Midbrain (tissue), 1 donor: Measurements from ENCODE around the gene FAM117A.

Source experiments
- DNase-seq: peaks from one replicate; lab custom pipeline; 2025; lab: John Stamatoyannopoulos, UW

FAM117A gene

GRCh38 chr17:49707608-49708514 lies 56.1 kb downstream of the FAM117A start, which contains the start of gene SLC35B1:
Gene SLC35B1, minus strand, starts transcription at chr17:49707964. Its CDS starts 131 bp downstream, at chr17:49707833.
- DNase-seq, result peak; percentile 99

DNA sequence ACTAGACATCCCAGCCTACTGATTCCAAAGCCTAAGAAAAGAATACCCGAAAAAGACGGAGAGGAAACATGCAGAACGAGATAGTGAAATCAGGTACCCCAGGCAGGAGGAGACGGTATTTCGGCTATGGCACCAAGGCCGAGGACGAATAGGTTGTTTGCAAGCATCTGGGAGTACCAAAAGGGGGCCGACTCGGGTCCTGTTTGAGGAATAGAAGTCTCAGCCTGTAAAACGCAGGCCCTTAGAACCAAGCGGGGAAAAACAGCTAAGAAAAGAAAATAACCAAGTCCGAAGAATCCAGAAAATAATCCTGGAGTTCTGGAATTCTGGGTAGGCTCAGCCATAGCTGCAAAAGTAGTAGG lies 56.7 kb downstream of the FAM117A start:
- DNase-seq, result no peak

GRCh38 chr17:49705254-49705653 lies 58.7 kb downstream of the FAM117A start:
- DNase-seq, result no peak

DNA sequence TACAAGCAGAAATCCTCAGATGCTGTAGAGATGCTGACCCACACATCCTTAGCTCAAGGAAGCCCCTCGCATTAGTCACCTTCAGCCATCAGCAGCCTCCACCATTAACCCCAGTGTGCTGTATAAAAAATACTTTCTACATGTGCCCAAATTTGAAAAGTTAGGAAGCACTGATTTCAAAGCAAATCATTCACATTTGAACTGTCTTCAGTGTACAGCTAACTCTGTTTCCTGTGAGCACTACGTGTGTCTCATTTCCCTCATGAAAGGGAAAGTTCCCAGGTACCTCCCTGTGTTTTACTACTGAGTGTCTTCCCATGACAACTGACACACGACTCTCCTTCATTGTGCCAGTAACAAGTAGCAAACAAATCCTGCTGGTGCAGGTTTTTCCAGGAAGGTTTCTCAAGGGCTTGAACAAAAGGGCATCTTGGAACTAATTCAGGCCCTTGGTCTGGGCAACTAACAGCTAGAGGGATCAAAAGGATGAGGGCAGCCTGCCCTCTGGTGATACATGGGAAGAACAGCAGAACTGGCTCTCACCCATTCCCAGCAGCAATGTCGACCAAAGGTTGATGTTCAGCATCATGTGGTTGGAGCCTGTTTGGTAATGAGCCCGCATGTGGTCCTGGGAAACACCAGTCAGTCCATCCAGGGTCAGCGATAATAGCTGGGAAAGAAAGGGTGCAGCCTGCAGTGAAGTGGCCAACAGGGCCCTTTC lies 60.2 kb downstream of the FAM117A start:
- peak; percentile 64 for DNase-seq

DNA sequence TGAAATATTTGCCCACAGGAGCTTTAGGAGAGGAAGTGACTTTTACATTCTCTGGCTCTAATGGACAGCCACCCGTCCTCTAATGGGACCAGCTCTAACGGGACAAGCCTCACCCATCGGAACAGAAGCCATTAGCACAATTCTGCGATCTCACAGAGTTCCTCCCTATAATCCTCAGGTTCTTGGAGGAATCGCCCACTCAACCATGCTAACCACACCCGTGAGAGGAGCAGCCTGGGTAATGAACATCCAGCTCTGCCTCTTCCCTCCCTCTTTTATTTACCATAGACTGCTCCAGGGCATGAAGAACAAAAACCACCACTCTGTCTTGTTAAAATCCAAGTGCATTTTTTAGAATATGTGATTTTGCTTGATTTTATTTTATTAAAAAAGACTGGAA lies 63.0 kb downstream of the FAM117A start:
- DNase-seq, result no peak

- no peak for DNase-seq
These were observed 63.9 kb downstream of the FAM117A start for GRCh38 chr17:49699966-49700575.

DNA sequence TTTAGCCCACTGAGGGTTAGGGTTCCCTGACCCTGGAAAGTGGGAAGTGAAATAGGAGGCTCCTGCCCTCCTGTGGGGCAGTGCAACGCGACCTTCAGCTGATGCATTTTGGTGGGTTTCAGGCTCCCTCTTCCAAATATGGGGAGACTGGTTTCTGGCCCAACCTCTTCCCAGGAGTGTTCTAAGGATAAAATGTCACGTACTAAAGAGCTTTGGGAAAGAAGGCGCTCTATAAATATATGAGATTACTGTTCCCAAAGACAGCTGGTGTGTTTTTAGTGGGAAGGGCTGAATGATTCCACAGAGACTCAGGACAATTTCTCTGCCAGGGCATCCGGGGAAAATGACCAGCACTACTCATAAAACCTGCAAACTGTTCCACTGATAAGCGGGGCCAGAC lies 65.9 kb downstream of the FAM117A start:
- no peak for DNase-seq

DNA sequence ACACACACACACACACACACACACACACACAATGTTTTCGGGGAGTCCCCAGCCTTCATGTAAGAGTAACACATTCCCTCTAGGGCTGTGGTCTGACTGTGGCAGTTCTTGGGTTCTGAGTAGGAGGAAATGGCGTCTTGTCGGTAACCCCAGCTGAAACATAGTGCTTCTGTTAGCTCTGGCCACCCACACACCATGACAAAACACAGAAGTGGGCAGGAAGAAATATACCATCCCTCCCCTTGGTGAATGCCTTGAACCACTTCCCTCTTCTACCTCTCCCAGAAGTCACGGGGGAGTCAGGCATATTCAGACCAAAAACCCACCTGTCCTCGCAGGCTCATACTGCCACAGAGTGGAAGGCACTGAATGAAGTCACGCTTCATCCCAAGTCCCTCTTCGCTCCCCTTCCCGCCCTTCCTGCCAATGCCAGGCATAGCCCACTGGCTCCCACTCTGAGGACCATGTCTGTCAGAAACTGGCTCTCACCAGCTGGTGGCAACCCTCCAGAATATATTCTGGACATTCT lies 67.6 kb downstream of the FAM117A start:
- DNase-seq, result no peak

GRCh38 chr17:49695698-49696232 lies 68.2 kb downstream of the FAM117A start:
- DNase-seq, result no peak

- no peak for DNase-seq
These were observed 68.9 kb downstream of the FAM117A start for GRCh38 chr17:49694847-49695697.

- DNase-seq, result no peak
These were observed 71.2 kb downstream of the FAM117A start for GRCh38 chr17:49692751-49693150.

GRCh38 chr17:49691677-49692191 lies 72.2 kb downstream of the FAM117A start:
- DNase-seq, result no peak

DNA sequence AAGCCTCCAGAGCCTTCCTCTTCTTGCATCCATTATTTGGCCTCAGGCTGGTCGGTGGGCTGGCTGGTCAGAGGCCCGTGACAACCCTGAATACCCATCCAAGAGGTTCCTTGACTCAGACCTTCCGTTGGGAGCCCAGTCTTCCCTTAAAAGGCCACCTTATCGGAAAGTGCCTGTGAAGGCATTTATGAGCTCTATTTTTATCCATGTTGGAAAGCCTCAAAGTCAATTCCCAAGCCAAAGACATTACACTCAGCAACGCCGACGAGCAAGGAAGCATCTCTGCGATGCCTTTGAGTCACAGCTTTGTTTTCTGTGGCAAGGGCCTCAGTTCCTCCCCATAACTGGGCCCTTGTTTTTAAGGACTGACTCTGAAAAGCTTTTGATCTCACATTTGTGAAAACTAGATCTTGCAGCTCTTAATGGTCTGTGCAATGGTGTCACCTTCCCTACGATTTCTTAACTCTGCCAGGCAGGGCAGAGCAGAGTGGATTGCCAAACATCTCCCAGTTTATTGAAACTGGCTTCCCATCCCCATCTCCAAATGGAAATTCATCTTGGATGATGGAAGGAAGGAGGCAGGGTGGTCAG lies 72.8 kb downstream of the FAM117A start:
- no peak for DNase-seq

GRCh38 chr17:49690256-49690655 lies 73.7 kb downstream of the FAM117A start:
- no peak for DNase-seq

DNA sequence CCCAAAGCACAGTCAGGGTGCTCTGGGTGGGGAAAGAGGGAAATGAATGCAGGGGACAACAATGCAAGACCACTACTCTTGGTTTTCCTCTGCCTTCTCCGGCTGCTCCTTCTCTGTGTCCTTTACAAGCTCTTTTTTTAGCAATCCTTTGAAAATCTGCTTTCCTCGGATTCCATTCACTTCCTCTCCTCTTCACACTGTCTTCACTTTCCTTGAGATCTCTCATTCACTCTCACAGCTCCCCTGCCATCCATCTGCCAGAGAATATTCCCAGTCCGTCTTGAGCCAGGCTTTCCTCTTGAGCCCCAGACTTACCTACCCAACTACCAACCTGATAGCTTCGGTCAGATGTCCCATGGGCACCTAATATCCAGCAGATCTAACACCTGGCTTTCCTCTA lies 75.1 kb downstream of the FAM117A start:
- no peak for DNase-seq

- no peak for DNase-seq
These were observed 75.9 kb downstream of the FAM117A start for GRCh38 chr17:49687878-49688491.

DNA sequence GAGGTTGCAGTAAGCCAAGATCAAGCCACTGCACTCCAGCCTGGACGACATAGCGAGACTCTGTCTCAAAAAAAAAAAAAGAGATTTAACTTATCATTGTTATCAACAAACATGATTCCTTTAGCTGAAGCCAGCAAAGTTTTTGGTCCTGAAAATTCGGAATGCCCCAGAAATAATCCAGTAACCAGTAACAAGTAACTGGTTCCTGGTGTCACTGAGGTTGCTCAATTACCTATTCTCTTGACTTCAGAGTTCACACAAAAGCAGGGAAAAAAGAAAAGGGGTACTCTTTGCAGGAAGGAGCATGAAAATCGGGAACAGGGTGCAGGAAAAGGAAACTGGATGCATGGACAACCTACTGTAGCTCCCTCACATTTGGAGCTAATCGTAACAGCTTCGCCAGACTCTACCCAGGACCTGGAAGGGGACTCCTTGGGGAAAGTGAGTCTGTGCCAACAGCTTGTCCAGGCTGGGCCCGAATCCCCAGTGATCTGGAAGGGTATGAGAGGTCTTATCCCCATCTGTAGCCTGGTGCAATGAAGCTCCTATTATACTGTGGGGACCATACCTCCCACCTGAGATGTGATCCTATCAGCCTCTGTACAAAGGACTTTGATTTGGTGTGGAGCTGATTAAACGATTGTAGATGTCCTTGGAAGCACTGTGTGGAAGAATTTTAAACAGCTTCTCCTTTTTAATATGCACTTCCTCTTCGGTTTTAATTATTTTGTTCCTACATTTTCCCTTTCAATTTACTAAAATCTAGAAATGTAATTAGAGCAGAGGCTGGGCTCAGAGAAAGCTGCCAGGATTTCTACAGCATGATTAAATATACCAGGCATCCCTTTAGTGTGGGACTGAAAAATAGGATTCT lies 82.6 kb downstream of the FAM117A start:
- no peak for DNase-seq

- DNase-seq, result no peak
These were observed 83.6 kb downstream of the FAM117A start for GRCh38 chr17:49680314-49680713.
